PC-9 (cell line): ENCODE data around the gene RREB1.

Experiments
- EZH2 ChIP-seq: fragments of 200-600 bp; sonication (generic); IDR thresholded peaks from 2 replicates; pipeline ENCODE4 v1.8.0; 2017; ENCODE audit warnings: antibody characterized with exemption, low read depth
- TF ChIP-seq, protein P1 (sequence below): fragments of 200-600 bp; sonication (generic); conservative IDR thresholded peaks from 2 replicates; pipeline ENCODE4 v1.6.1; 2017; ENCODE audit warnings: mixed run types, antibody characterized with exemption, mild to moderate bottlenecking, moderate library complexity

DNA sequence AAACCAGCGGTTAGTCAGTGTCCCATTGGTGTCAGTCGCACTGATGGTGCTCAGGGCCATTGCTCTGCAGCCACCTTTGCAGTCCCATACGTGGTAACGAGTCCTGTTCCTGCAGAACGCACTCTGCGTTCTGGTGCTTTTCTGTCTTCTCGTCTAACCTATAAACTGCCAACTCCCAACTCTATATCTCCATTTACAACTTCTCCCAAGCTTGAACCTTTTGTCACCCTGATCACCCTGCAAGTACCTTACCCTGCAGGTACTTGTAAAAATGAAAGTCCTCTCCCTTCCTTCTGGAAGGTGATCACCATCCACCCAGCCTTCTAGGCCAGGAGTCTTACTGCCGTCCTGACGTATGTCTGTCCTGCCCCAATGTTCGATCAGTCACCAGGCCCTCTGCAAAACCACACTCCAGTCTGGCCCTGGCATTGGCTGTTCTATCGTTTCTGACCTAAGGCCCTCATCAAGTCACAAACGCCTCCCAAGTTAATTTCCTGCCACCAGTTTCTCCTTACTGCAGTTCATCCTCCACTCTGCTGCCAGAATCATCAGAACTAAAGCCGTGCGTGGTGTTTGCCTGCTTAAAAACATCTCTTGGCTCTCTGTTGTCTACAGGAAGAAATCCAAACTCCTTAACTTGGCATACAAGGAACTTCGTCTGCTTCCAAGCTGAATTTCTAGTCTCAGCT, 7.9 kb downstream of the RREB1 start:
- TF ChIP-seq, protein P1, sequence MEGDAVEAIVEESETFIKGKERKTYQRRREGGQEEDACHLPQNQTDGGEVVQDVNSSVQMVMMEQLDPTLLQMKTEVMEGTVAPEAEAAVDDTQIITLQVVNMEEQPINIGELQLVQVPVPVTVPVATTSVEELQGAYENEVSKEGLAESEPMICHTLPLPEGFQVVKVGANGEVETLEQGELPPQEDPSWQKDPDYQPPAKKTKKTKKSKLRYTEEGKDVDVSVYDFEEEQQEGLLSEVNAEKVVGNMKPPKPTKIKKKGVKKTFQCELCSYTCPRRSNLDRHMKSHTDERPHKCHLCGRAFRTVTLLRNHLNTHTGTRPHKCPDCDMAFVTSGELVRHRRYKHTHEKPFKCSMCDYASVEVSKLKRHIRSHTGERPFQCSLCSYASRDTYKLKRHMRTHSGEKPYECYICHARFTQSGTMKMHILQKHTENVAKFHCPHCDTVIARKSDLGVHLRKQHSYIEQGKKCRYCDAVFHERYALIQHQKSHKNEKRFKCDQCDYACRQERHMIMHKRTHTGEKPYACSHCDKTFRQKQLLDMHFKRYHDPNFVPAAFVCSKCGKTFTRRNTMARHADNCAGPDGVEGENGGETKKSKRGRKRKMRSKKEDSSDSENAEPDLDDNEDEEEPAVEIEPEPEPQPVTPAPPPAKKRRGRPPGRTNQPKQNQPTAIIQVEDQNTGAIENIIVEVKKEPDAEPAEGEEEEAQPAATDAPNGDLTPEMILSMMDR, result no peak
- TF ChIP-seq EZH2, result no peak
